Mononuclear cell (primary cell): ENCODE data around the gene CSNK1G1. TPM values are rescaled to one million over a fixed set of nuclear protein-coding genes. Genes with fewer than 3 reads are reported as not detected.

ENCODE experiments used
- H3K27me3 ChIP-seq: 2 replicates; pipeline ENCODE4 v1.6.0; 2011; ENCODE audit warnings: low read length, control low read depth; ENCODE audit not compliant: insufficient read depth
- H3K4me1 ChIP-seq: 2 replicates; pipeline ENCODE4 v1.5.1; 2011; ENCODE audit warnings: mild to moderate bottlenecking, low read length, control low read depth; ENCODE audit not compliant: insufficient read depth
- H3K4me3 ChIP-seq: 2 replicates; pipeline ENCODE4 v1.5.1; 2011; ENCODE audit warnings: mild to moderate bottlenecking, low read length, moderate library complexity
- H3K9me3 ChIP-seq: 2 replicates; pipeline ENCODE4 v1.5.1; 2011; ENCODE audit warnings: low read depth, mild to moderate bottlenecking, control low read depth, low read length
- total RNA-seq: library from RNA; depleted of rRNA; stranded (reverse); fragments of >200 nt; gene quantifications from one replicate; pipeline ENCODE4 v1.2.3, GENCODE V29; 2012

Gene CSNK1G1
- total RNA-seq, 1 donor = 16.1 TPM

DNA sequence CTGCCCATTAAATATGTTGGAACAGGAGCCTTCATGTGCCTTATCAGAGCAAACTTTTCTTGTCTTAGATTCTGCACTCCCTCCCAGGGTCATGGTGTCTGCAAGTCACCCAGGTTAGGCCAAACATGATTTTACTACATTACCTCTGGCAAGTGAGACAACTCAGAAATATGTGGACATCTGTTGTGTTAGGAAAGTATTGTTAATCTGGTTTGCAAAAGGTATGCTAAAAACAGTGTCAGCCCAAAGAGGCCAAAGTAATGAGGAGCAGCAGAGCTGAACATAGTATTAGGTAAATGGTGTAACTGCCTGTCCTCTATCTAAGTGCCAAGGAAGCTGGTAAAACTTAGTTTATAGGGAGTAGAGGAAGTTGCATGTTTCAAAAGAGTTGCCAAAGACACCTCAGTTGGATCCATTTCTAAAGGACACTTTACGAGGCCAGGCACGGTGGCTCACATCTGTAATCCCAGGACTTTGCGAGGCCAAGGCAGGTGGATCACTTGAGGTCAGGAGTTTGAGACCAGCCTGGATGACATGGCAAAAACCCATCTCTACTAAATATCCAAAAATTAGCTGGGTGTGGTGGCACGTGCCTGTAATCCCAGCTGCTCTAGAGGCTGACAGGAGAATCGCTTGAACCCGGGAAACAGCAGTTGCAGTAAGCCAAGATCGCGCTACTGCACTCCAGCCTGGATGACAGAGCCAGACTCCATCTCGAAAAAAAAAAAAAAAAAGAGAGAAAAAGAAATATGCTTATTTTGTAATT lies 170.6 kb downstream of the CSNK1G1 start:
- H3K9me3 ChIP-seq = no peaks in the 10 kb centered on the region
- peaks cover 7% of the 10 kb centered on the region for H3K4me1 ChIP-seq
- H3K27me3 ChIP-seq = no peaks in the 10 kb centered on the region
- H3K4me3 ChIP-seq = no peak overlapping the region

DNA sequence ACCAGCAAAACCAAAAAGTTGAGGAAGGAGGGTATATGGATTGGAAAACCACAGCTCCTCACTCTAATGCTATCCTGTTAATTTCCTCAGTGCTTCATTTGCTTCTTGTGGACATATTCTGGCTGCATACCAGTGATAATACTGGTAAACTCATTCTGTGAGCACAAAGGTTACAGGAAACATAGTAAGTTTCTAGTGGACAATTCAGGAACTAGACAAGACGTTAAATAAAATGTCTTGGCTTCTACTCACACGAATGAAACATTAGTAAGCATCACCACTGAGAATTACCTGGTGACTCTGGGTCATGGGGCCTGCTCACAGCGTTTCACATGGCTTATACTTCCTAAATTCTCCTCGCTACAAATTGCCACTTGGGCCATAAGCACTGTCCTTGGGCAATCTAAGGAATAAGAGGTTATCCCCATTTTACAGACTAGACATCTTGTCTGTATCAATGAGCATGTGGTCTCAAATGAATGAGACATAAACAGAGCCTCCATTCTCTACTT lies 173.1 kb downstream of the CSNK1G1 start:
- Histone ChIP-seq H3K9me3 (no peaks in the 10 kb centered on the region), H3K4me3 (no peak overlapping the region), H3K4me1 (peaks cover 7% of the 10 kb centered on the region), H3K27me3 (no peaks in the 10 kb centered on the region)

DNA sequence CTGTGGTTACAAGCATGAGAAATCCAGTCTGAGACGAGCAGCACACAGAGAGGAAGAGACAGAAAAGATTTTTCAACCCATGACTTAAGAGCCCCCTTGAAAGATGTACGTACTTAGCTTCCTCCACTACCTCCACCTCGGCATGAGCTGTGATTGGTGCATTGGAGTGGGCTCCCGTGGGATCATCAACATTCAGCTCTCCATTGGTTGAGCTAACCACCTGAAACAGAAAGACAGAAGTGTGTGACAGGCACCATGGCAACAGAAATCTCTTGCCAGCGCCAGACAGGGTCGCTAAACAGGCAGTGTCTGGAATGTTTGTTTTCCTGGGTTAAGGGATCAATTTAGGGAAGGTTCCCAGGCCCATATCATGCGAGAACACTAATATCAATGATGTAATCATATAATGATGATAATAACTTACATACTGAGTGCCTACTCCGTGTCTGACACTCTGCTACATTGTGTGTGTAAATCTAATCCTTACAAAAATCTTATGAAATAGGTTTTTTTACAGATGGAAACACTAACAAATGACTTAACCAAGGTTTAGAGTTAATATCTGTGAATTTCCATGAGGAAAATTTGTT lies 175.6 kb downstream of the CSNK1G1 start:
- H3K9me3 ChIP-seq = no peaks in the 10 kb centered on the region
- peaks cover 7% of the 10 kb centered on the region for H3K4me1 ChIP-seq
- H3K27me3 ChIP-seq = no peaks in the 10 kb centered on the region
- no peak overlapping the region for H3K4me3 ChIP-seq

DNA sequence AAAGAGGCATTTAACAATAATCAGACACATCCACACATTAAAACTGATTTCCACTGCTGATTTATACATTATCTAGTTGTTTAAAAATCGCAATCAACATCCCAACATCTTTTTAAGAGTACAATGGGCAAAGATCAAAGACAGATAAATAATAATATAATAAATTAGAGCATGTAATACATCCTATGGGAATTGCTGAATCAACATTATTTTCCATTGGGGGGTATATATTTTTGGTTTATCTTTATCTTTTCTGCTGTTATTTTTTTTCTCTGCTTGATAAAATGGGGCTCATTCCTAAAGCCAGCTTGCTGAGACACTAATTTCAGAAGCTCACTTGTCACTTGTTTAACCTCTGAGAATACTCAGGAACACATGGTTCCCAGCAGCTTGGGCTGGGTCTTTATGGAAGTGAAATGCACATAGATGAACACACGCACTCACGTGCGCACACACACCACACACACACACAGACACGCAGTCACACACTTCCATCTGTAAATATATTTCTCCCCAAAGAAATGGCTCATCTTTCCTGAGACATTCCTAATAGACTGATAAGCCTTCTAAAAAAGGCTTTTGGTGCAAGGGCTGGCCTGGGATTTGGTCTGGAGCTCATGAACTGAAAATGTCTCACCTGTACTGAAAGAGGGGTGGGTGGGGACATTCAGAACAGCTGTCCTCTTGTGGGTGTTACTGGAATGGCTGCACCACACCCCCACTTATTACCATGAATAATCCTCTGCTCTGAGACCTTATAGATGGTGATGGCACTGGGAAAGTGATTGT lies 189.7 kb downstream of the CSNK1G1 start:
- Histone ChIP-seq H3K27me3 (no peaks in the 10 kb centered on the region), H3K4me1 (peaks cover 34% of the 10 kb centered on the region), H3K4me3 (no peak overlapping the region), H3K9me3 (no peaks in the 10 kb centered on the region)

DNA sequence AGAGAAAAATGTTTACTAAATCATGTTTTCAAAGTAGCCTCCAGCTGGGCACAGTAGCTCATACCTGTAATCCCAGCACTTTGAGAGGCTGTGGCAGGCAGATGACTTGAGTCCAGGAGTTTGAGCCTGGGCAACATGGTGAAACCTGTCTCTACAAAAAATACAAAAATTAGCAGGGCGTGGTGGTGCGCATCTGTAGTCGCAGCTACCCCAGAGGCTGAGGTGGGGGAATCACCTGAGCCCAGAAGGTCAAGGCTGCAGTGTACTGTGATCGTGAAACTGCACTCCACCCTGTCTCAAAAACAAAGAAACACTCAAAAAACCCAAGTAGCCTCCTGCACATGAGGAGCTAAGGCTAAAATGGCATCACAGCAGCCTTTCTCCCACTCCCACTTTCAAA lies 191.5 kb downstream of the CSNK1G1 start:
- Histone ChIP-seq H3K4me1 (peaks cover 51% of the 10 kb centered on the region), H3K27me3 (no peaks in the 10 kb centered on the region), H3K4me3 (no peak overlapping the region), H3K9me3 (no peaks in the 10 kb centered on the region)

DNA sequence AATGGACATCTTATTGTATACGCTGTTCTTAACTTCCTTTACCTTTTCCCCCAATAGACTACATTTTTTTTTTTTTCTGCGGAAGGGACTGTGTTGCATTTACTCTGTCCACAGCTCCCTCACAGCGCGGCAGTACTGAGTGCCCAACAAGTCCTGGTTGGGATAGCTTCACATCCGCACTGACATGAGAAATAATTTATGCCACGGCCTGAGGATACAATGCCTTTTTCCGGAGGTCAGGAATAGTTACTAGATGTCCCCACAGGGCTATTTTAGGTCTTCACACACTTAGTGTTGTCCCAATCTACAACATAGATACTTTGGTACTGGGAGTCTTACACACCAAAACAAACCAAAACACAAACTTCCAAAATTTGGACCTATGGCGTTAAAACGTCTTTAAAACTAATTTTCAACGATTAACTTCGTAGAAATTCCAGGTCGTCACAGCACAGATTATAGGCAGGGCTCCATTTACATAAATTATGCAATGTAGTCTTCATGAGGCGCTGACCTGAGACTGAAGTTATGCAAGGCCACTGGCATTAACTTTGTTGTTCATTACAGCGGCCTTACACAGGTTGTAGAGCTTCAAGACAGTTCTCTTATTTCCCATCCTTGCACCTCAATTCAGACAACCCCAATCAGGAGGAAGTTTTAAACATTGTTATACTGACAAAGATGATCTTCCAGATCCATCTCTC lies 192.2 kb downstream of the CSNK1G1 start:
- H3K9me3 ChIP-seq = no peaks in the 10 kb centered on the region

DNA sequence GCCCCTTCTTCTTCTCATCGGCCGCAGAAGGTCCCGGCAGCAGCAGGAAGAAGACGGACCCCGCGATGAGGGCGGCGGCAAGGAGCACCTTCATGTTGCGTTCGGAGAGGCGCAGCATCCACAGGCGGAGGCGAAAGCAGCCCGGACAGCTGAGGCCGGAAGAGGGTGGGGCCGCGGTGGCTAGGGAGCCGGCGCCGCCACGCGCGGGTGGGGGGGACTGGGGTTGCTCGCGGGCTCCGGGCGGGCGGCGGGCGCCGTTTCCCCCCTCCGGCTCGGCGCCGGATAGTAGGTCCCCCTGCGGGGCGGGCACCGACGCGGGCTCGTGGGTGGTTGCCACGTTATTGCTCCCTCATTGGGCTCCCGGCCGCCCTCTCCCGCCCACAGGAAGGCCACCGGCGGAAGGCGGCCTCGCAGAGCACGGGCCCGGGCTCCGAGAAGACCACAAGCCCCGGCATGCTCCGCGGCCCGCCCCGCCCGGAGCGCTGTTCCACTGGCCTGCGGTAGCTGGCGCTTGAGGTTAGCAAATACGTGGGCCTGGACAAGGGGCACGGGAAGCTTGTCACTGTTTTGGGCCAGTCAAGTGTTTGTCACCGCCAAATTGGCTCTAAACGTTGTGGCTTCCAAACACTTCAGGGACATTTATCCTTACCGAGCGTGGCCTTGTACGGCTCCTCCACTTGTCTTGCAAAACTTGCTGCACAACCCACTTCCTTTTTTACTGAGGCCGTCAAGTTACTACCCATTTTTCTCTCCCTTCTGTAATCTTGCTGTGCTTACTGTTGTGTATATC lies 192.9 kb downstream of the CSNK1G1 start, which contains the start of gene PPIB:
PPIB (minus strand) TSS at position 154 of the 790 bp plus-strand sequence; CDS start at position 118, 36 bp downstream.
- H3K27me3 ChIP-seq = no peaks in the 10 kb centered on the region
- H3K9me3 ChIP-seq = no peaks in the 10 kb centered on the region
- H3K4me3 ChIP-seq = peak within 1 kb of the TSS; percentile 87
- peaks cover 63% of the 10 kb centered on the region for H3K4me1 ChIP-seq

More for the DNA sequence above, 192.2 kb downstream of the CSNK1G1 start:
- Histone ChIP-seq H3K4me1 (peaks cover 58% of the 10 kb centered on the region), H3K4me3 (peak overlapping the region; percentile 87), H3K27me3 (no peaks in the 10 kb centered on the region)

DNA sequence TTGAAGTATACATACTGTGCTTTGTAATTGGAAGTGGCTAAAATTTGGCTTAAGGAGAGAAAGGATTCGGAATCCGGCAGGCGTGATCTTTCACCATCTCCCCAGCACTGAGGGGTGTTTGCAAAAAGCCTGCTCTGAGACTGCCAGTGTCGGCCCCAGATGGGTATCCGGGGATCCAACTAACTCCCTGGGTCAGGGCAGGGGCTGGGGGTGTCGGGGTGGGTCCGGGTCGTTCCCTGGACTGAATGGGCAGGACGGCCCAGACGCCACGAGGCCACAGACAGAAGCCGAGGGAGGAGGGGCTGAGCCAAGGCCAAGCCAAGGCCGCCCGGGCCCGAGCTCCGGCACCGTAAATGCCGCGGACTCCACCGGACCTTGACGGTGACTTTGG lies 193.5 kb downstream of the CSNK1G1 start:
- H3K4me3 ChIP-seq = peak overlapping the region; percentile 87
- no peaks in the 10 kb centered on the region for H3K9me3 ChIP-seq
- peaks cover 68% of the 10 kb centered on the region for H3K4me1 ChIP-seq
- no peaks in the 10 kb centered on the region for H3K27me3 ChIP-seq

DNA sequence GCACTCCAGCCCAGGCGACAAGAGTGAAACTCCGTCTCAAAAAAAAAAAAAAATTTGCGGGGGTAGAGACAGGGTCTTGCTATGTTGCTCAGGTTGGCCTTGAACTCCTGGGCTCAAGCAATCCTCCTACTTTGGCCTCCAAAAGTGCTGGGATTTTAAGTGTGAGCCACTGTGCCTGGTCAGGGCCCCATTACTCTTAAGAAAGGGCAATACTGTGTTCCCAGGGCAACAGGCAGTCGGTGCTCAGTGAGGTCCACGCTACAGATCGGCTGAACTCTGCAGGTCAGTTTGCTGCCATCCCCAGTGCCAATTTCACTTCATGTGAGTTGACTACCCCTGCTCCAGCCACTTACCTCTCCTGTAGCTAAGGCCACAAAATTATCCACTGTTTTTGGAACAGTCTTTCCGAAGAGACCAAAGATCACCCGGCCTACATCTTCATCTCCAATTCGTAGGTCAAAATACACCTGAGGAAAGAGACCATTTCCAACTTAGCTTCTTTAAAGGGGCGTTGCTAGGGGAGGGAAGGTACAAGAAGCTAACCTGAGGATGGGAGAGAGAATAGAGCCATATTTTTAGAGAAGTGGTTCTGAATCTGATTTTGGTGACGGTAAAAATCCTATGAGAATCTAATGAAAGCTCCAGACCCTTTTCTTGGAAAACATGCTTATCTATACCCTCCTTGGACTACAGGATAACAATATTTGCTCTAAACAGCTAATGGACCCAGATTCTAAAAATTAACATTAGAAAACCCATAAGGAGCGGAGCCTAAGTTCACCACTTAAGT lies 194.1 kb downstream of the CSNK1G1 start:
- no peaks in the 10 kb centered on the region for H3K27me3 ChIP-seq
- no peaks in the 10 kb centered on the region for H3K9me3 ChIP-seq
- H3K4me3 ChIP-seq = peak overlapping the region; percentile 87
- peaks cover 68% of the 10 kb centered on the region for H3K4me1 ChIP-seq

DNA sequence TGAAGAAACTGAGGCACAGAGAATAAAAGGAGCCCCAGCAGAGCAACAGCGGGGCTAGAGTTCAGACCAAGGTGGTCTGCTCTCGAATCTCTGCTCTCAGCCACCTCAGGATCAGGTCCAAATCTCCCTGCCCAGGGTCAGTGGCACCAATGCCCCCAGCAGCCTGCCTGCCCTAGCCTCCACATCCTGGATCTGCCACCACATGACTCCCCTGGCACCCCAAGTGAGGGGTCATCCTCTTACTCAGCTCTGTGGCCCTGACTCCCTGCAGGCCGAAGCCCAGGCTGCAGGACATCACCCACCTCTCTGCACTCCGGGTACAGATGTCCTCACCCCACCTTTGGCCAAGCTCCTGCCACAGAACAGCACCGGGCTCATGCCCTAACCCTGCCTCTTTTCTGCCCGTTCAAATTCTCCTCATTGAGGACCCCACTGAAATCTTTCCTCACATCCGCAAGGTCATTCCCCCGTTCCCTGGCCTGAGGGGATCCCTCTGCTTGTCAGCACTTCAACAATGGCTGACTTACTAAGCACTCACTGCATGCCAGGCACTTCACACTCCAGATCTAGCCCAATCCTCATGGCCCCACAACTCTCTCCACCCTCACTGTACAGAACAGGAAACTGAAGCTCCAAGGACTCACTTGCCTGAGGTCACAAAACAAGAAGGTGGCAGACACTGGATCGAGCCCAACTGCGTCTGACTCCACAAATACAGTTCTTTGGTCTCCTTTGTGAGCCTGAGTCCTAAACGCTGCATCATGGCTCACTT lies 197.4 kb downstream of the CSNK1G1 start:
- Histone ChIP-seq H3K4me1 (peaks cover 58% of the 10 kb centered on the region), H3K27me3 (no peaks in the 10 kb centered on the region), H3K9me3 (no peaks in the 10 kb centered on the region), H3K4me3 (no peak overlapping the region)

DNA sequence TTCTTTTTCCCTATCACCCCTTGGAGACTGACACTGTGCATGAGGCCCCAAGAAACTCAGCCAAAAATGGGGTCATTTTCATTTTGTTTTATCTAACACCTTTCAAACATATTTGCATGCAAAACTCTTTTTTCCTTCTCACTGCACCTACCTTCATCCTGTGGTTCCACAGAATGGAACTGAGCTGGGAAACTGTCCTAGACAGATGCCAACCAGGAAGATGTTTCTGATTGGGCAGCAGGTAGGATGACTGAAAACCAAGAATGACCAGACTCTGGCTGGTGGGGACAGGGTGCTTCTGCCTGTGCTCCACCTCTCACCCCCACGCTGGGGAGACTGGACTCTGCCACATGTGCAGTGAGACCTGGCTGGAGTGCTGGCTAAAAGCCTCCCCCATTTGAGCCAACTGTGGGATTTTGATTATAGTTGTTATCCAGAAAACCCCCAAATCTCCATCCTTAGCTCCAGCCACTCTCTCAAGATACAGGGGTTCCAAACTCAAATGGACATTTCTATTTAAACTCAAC lies 198.3 kb downstream of the CSNK1G1 start:
- Histone ChIP-seq H3K4me3 (no peak overlapping the region), H3K27me3 (peaks cover 7% of the 10 kb centered on the region), H3K9me3 (no peaks in the 10 kb centered on the region), H3K4me1 (peaks cover 64% of the 10 kb centered on the region)

DNA sequence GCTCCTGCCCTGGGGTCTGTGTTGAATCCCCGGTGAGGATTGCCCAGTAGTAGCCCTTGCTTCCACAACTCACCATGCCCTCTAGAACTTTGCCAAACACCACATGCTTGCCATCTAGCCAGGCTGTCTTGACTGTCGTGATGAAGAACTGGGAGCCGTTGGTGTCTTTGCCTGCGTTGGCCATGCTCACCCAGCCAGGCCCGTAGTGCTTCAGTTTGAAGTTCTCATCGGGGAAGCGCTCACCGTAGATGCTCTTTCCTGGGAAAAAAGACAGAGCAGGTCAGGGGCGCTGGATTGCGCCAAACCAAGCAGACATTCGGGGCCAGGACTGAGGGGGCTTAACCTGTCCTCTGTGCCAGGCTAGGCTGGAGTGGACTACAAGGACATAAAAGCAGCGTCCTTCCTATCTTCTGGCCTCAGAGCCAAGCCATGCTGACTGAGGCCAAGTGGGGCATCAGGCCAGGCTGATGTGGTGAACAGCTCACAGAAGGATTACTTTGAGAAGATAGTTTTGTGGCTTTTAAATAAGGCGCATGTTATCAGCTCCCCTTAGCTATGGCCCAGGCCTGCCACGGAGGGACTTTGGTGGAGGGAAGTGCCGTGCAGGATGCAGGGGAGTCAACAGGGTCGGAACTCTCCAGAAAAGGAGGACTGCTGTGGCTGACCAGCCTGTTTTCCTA lies 199.2 kb downstream of the CSNK1G1 start:
- no peak overlapping the region for H3K4me3 ChIP-seq
- H3K27me3 ChIP-seq = peaks cover 16% of the 10 kb centered on the region
- no peaks in the 10 kb centered on the region for H3K9me3 ChIP-seq
- H3K4me1 ChIP-seq = peaks cover 67% of the 10 kb centered on the region
